ENCODE data around the gene SMC1A. TPM values are rescaled to one million over a fixed set of nuclear protein-coding genes. Genes with fewer than 3 reads are reported as not detected.

Gene SMC1A
- polyA plus RNA-seq, 1 donor (not counting 4 experiments of a cell fraction or from before 2014, with no cell fraction given), result 24.2 TPM

DNA sequence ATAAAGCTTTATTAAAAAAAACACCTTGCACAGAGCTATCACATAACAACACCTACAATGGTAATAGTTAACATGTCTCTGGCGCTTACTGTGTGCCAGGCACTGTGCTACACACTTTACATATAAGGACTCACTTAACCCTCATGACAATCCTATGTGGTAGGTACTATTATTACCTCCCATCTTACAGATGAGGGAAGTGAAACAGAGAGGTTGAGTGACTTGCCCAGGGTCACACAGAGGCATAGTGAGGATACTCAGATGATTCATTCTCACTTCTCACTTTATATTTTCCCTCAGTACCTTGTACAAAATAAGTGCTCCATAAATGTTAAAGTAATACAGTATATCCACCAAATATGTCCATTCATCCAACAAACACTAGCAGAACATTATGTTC, 97.7 kb downstream of the SMC1A start:
- Histone ChIP-seq H4K20me1 (ENCODE audit: control insufficient read depth, extremely low read depth, insufficient read depth, low read length) (no peaks in the 10 kb centered on the region), H3K27ac (ENCODE audit: control insufficient read depth, insufficient read depth, low read length) (no peak overlapping the region), H3K4me1 (ENCODE audit: control insufficient read depth, extremely low read depth, insufficient read depth, low read length) (no peaks in the 10 kb centered on the region), H3K4me3 (ENCODE audit: control insufficient read depth in 2 of 3, extremely low read depth in 1 of 3, insufficient read depth in 2 of 3, low read depth in 1 of 3, low read length in 3 of 3) (no peak overlapping the region), H3K27me3 (ENCODE audit: control insufficient read depth, extremely low read depth, insufficient read depth, low read length) (peaks cover 61% of the 10 kb centered on the region), H3K9me3 (ENCODE audit: control insufficient read depth, low read depth, low read length) (no peaks in the 10 kb centered on the region), H3K9ac (ENCODE audit: control insufficient read depth, extremely low read depth, insufficient read depth, low read length) (no peak overlapping the region), H2AFZ (ENCODE audit: control insufficient read depth, low read length) (no peak overlapping the region), H3K4me2 (ENCODE audit: control insufficient read depth, extremely low read depth, insufficient read depth, low read depth, low read length) (no peak overlapping the region), H3K36me3 (ENCODE audit: control insufficient read depth in 2 of 2, extremely low read depth in 1 of 2, insufficient read depth in 2 of 2, low read length in 2 of 2) (no peaks in the 10 kb centered on the region), H3K9me1 (ENCODE audit: control insufficient read depth, extremely low read depth, insufficient read depth, low read length) (no peaks in the 10 kb centered on the region), H3K79me2 (ENCODE audit: control insufficient read depth, insufficient read depth, low read length) (no peaks in the 10 kb centered on the region)
- no peak for TF ChIP-seq EZH2 (IDR thresholded peaks at IDR 0.05; ENCODE audit: low read length)
- TF ChIP-seq, protein P1, sequence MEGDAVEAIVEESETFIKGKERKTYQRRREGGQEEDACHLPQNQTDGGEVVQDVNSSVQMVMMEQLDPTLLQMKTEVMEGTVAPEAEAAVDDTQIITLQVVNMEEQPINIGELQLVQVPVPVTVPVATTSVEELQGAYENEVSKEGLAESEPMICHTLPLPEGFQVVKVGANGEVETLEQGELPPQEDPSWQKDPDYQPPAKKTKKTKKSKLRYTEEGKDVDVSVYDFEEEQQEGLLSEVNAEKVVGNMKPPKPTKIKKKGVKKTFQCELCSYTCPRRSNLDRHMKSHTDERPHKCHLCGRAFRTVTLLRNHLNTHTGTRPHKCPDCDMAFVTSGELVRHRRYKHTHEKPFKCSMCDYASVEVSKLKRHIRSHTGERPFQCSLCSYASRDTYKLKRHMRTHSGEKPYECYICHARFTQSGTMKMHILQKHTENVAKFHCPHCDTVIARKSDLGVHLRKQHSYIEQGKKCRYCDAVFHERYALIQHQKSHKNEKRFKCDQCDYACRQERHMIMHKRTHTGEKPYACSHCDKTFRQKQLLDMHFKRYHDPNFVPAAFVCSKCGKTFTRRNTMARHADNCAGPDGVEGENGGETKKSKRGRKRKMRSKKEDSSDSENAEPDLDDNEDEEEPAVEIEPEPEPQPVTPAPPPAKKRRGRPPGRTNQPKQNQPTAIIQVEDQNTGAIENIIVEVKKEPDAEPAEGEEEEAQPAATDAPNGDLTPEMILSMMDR (optimal IDR thresholded peaks at IDR 0.05 in 1 of 3, IDR thresholded peaks at IDR 0.05 in 1 of 3, conservative IDR thresholded peaks at IDR 0.05 in 1 of 3; ENCODE audit: extremely low read depth in 1 of 3, insufficient read depth in 2 of 3, low read length in 3 of 3), result no peak
- FAIRE-seq, result no peak
- dilution Hi-C loops (cut with MboI; ENCODE audit: extremely low pct_ligation_motif_present, low sequenced_read_pairs), result no loop called here
- DNase-seq (ENCODE audit: low read depth, low spot score), result no peak

Small RNA genes within 50 kb of the gene (small RNA-seq; reads per million reads assigned to genes)
- gene AC245102.2 (ENCODE audit: insufficient read length in 3 of 3, low read depth in 3 of 3, low replicate concordance in 1 of 3), result 0 reads per million in 3 experiments
- 0.13 to 3.7 (median 0.75) reads per million in 3 experiments for gene MIR6857 (ENCODE audit: insufficient read length in 3 of 3, low read depth in 3 of 3, low replicate concordance in 1 of 3)
- 0 reads per million in 3 experiments for gene RF00019 (ENCODE audit: insufficient read length in 3 of 3, low read depth in 3 of 3, low replicate concordance in 1 of 3)
- 0 to 0.25 (median 0) reads per million in 3 experiments for gene VTRNA3-1P (ENCODE audit: insufficient read length in 3 of 3, low read depth in 3 of 3, low replicate concordance in 1 of 3)

Other genes with a start within 250 kb of the SMC1A start
- gene KDM5C, start 197.4 kb downstream of the SMC1A start, polyA plus RNA-seq, result 44.0 to 48.3 TPM (median 46.0 TPM) in 3 replicates
- gene IQSEC2, start 141.1 kb downstream of the SMC1A start, polyA plus RNA-seq, result 3.9 to 7.7 TPM (median 4.7 TPM) in 3 replicates
- gene RIBC1, start 219 bp upstream of the SMC1A start, polyA plus RNA-seq, result 0.25 to 0.42 TPM (median 0.36 TPM) in 3 replicates
- gene HSD17B10, start 11.7 kb upstream of the SMC1A start, polyA plus RNA-seq, result 140 to 159 TPM (median 141 TPM) in 3 replicates

Data from keratinocyte (primary cell).